HG03108 (cell line): ENCODE results near the gene KAZN.

Source experiments
- ATAC-seq: cut with Tn5 transposase; IDR thresholded peaks from one replicate; pipeline ENCODE4 v1.9.1; 2021; ENCODE audit warnings: moderate library complexity; ENCODE audit not compliant: unreplicated experiment

Gene KAZN

DNA sequence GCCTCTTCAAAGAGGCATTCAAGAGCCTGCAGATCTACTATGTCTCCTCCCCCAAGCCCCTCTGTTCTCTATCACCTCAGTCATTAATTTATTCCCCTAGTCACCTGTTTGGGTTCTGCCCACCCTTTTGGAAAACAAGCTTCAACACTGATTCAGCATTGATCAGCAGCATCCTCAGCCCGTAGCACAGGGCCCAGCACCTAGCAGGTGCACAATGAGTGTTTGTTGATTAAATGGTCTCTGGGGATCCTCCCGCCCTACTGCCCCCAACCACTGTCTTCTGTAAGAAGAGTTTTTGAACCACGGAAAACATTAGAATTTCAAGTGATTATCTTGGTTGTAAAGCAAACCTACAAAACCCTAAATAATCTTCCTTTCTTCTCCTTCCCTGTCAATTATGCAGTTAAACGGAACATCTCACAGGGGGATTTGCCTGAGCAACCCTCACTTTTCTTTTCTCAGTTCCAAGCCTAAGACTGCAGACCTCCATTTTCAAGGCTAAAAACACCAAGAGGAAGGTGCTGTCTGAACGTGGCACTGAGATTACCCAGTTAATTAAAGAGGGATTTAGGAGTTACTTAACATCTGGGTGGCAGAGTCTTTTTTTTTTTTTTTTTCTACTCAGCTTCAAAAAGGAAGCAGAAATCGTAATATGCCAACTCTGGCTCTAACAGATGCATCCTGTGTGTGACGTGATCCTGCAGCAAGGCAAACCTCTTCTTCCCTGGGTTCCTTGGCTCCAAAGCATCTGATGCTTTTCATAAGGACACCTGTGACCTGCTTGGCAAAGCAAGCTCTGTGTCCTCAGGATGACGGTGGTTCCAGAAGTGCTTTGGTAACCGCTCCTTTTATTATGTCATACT is 163.0 kb downstream of the KAZN start:
- no peak for ATAC-seq

DNA sequence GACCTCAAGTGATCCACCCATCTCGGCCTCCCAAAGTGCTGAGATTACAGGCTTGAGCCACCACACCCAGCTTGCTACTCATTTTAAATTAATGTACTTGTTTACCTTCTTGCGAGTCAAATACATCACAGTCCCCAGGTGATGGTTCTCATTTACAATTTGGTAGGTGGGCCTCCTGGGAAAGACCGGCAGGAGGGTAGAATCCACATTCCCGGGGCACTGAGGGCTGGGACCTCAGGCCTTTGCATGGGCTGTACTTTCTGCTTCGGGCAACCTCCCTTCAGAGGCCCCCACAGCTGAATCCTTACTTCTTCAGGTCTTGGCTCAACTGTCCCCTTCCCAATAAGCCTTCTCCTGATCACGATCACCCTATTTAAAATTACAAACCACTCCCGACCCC is 165.5 kb downstream of the KAZN start:
- no peak for ATAC-seq

DNA sequence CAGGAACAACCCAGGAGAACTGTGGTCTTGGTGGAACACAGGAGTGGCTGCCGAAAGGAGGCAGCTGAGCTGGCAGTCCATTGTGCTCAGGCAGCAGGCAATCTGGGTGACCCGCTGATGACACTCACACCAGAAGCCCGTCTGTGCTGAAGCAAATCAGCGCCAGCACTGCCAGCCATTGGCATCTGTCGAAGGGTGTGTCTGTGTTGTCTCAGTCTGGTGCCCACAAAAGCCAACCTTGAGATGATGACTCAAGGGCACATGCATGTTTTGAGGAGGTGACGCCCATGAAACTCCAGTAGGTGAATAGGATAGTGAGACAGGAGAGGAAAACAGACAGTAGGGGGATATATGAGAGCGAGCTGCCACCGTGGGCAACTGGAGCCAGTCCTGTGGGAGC is 167.3 kb downstream of the KAZN start:
- ATAC-seq: no peak

DNA sequence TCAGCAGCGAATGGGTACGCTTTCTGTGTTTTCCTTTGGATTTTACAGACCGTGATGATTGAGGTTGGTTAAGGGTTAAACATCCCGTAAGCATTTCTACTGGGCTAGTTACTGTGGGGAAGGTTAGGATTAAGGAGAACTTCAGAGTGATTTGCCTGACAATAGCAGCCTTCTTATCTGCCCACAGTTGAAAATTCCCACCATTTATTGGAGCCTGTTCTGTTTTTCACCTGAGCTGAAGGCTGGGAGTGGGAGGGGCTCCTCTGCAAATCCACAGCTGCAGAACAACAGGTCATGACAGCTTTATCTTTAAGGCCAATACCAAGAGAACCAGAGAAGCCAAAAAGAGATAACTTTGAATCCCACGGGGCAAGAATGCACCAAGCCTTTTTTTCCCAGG is 168.6 kb downstream of the KAZN start:
- ATAC-seq: no peak

DNA sequence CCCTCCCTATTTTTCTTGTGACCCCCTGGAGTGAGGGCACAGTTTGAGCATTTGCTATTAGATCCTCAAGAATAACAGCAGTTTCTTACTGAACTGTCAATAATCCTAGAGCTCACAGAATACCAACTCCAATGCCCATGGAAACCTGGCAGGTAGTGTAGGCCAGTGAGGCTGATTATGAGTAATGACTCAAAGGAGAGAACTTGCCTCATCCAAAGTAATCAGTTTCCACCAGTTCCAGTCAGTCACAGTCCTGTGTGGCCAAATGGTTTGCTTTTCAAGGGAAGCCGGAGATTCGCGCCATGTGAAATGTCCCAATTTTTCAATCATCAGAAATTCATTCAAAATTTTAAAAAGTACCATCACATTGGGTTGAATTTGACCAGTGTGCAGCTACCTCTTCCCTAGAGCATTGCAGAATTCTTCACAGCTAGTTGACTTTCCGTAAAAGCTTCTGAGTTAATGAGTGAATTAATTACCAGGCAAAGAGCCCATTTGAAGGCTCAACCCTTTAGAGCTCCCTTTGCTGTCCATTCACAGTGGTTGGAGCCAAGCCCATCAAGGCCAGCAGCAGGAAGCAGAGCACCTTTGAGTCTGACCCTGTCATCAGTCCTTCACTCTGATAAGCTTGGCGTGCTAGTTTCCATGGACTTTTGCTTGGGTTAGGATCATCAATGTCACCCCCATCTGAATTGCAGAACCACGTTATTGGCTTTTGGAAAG is 170.3 kb downstream of the KAZN start:
- ATAC-seq: no peak

DNA sequence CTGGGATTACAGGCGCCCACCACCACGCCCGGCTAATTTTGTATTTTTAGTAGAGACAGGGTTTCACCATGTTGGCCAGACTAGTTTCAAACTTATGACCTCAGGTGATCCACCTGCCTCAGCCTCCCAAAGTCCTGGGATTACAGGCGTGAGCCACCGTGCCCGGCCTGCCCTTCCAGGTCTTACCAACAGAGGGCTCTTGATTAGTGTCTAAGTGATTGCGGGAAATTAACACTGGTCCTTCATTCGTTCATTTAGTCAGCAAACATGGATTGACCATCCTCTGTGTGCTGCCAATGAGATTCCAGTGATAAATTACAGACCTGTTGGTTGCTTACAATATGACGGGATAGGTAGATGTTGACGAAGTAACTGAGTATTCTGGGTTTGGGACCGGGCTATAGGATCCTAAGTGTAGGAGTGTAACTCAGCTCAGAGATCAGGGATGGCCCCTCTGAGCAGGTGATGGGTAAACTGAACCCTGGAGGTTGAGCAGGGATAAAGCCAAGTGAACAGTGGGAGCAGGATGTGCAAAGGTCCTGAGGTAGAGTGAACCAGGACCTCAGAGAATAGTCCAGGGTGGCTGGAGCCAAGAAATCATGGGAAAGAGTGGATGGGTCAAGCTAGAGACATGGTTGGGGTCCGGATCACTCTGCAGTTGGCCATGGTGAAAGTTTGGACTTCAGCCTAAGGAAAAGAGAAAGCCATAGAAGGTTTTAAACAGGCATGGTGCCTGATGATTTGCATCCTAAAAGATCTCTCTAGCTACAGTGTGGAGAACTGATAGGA is 171.2 kb downstream of the KAZN start:
- ATAC-seq: no peak

DNA sequence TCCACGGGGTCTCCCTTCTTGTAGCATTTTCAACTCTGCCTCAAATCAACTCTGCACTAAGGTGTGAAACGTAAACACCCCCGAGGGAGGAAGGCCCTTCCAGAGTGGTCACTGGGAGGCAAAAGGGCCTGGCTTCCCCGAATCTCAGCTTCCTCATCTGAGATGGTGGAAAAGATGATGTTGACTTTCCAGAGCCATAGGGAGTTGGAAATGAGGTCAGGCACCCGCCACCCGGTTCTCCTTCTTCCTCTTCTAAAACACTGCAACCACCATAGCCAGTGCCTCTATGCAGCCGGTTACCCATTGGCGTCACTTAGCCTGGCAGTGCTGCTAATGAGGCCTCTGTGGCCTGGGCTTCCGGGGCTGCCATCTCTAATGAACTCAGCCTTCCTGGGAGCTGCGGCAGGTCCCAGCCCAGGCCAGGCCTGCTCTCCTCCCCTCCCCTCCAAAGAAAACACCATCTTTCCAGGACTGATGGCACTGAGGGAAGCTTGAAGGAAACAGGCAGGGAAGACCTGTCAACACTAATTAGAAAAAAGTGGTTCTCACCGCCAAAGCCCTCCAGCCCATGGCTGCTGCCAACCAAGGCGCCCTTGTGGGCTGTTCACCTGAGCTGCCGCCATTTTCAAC is 175.0 kb downstream of the KAZN start:
- ATAC-seq: no peak

DNA sequence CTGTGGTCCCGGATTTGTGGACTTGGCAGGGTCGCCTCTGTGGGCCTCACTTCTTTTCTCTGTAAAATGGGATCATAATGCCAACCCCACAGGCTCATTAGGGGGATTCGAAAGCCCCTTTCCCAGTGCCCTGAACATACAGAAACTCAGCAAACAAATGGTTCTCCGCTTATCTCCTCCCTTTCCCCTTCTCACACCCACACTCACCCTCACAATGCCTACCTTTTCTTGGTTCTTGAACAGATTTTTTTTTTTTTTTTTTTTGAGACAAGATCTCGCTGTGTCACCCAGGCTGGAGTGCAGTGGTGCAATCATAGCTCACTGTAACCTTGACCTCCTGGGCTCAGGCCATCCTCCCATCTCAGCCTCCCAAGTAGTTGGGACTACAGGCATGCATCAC is 175.7 kb downstream of the KAZN start:
- no peak for ATAC-seq

DNA sequence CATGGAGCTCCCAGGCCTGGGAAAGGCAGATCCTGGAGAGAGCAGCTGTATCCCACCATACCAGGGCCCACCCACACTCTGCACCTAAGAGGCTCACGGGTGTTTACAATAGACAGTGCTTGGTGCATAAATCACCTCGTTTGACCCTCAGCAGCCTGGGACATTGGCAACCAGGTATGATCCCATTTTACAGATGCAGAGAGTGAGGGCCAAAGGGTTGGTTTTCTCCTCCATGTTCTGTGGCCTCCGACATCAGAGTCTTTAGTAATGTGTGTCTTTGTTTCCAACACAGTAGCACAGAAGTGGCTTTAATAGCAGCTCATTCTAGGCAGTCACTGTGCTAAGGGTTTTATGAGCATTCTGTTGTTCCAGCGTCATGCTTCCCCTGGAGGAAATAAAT is 176.5 kb downstream of the KAZN start:
- no peak for ATAC-seq

DNA sequence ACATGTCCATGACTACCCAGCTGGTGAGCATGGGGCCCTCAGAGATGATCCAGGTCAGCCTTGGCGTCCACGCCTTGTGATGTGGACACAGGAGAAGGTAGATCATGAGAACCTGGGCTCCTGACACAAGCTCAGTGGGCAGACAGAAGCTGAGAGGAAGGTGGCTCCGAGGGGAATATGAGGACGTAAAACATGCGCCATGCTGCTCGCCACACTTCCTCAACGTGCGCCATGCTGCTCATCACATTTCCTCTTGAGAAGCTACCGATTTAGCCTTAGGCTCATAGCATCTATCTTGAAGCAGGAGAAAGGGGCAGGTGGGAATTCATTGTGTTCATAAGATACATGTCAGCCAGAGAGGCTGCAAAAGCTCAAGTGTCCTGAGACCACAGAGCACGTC is 176.9 kb downstream of the KAZN start:
- no peak for ATAC-seq

DNA sequence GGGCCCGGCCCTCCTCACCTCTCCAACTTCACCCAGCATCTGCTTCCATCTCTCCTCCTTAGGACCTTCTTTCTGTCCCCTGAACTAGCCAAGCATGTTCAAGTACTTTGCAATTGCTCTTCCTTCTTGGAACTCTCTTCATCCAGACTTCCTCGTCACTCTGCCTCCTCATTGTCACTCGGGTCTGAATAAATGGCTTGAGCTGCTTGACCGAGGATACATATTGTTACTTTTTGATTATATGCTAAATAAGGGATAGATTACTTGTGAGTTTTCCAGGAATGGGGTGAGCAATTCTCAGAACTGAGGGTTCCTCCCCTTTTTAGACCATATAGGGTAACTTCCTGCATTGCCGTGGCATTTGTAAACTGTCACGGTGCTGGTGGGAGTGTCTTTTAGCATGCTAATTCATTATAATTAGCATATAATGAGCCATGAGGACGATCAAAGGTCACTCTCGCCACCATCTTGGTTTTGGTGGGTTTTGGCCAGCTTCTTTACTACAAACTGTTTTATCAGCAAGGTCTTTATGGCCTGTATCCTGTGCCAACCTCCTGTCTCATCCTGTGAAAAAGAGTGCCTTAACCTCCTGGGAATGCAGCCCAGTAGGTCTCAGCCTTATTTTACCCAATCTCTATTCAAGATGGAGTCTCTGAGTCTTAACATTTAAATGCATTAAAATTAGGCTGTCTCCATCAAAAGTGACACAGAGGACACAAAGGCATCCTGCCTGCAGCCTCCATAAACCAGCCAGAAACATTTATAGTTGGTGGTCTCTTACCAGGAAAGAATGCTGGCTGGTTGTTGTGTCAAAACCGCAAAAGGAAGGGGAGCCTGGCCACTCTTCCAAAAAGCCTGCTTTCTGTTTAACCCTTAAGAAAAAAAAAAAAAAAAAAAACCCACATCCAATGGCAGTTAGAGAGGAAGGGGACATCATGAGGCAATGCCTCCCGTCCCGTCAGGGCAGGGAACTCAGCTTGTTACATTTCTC is 179.3 kb downstream of the KAZN start:
- no peak for ATAC-seq

DNA sequence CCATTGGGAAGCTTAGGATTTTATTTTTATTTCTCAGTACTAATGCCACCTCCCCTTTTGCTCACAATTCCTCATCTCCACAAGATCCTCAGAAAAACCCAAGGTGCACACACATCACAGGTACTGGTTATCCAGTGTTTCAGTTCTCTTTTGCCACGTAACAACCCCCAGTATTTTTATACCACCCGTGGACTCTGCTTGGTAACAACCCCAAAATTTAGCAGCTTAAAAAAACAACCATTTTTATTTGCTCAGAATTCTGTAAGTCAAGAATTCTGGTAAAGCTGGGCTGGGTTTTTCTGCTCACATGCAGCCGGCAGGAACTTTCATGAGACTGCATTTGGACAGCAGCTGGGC is 180.0 kb downstream of the KAZN start:
- no peak for ATAC-seq

DNA sequence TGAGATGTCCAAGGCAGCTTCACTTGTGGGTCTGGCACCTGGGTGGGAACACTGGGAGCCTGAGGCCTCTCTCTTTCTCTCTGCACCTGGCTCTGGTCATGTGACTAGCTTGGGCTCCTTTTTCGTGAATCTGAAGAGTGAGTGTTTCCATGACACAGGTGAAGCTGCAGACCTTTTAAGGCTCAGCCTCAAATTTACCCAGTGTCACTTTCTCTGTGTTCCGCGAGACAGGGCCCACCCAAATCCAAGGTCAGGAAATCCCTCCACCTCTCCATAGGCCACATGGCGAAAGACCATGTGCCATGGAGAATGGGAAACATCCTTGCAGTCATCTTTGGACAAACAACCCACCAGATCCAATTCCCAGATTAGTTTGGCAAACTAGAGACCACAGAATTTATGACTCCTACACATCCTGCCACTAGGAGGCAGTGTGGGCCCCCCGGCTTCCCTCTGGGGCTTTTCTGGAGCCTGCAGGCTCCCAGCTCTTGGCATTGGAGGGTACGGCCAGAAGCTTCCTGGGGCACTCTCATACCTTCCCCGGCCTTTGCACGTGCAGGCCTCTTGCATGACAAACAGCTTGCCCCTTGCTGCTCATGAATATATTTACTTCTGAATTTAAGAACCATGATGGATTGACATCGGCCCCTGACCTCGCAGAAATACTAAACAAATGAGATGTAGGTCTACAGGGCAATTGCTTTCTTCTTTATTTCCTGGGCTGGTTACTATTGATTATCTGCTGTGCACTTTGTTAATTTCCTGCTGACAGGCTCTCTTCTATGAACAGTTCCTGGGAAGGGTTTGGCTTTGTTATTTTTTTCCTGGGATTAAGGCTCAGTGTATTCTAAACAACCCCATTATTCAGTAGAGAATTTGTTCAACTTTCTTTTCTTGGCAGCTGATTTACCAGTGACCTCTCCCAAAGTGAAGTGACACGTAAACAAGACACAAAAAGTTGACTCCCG is 180.7 kb downstream of the KAZN start:
- no peak for ATAC-seq

DNA sequence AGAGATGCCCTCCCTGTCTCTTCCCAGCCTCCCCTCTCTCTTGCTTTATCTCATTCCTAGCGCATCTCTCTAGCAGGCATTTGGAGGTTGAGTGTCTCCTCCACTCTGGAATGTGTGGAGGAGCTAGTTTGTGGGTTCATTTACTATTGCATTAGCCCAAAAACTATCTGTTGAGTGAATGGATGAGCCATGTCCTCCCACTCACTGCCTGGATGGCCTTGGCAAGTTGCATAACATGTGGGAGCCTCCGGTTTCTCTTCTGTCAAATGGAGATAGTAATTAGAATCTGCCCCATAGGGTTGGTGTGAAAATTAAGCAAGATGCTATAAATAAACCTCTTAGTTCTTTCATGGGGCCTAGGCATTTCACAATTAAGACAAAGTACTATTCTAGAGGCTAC is 181.8 kb downstream of the KAZN start:
- no peak for ATAC-seq

DNA sequence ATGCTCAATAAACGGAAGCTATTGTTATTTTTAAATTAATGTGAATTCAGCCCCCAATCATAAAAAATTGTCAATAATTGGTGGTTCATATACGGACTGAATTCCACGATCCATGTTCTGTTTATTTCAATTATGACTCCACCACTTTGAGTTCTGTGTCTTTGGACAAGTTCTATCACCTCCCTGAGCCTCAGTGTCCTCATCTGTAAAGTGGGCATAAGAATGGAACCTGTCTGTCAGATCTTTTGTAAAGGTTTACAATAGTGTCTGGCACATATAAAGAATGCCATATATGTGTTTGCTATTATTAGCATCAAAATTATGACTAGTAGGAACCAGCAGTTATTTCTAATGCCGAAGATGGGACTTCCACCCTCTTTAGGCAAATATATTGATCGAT is 183.3 kb downstream of the KAZN start:
- no peak for ATAC-seq

DNA sequence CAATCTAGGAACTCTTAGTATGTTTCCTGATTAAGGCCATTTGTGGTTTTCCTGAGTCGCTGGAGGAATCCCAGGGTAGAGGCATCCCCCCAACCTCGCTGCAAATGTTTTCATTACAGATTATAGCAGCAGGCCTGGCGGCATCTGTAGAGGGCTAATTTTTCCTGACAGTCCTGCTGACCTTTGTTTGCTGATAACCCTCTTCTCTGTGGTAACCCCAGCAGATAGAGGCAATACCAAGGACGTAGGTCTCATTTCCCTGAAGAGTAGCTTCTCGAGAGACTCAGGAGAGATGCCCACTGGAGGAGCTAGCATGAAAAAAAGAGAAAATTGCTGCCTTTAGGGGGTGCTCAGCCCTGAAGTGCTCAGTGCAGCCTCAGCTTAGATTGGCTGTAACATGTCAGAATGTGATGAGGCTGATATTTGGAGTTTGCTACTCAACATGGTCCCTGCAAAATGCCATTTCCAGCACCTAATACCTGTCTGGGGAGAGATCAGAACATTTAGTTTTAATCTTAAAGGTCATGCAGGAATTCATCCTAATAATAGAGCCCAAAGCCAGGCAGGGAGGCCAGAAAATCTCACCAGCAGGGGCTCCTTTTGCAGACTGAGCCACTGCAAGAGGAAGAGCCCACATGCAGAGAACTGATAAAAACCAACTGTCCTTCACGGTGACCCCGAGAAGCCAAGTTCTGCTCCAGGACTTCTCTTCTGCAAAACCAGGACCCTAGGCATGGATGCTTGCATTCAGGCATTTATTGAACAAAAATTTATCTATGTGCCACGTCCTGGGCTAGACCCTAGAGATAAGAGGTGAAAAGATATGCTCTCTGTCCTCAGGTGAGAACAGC is 184.5 kb downstream of the KAZN start:
- ATAC-seq: no peak

DNA sequence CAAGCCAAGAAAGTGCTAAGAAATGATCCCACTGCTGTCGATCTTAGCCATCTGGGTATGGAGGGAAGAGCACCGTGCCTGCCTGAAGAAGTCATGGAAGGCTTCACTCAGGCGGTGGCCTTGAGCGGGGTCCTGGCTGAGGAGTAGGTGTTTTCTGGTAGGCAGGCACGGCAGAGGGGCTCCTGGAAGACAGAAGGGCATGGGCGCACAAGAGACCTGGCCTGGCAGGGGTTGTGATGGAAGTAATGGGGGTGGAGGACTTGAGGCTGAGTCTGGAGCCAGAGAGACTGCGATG is 185.1 kb downstream of the KAZN start:
- no peak for ATAC-seq
